Measurements from ENCODE around the gene CDK5RAP2. TPM values are rescaled to one million over a fixed set of nuclear protein-coding genes. Genes with fewer than 3 reads are reported as not detected.
"Not testable (repeated sequence)": the region's sequence is repeated elsewhere in the genome, so short reads cannot be mapped to it uniquely, and the experiment has no call there.

The CDK5RAP2 gene
- polyA plus RNA-seq, 1 donor (not counting 4 experiments of a cell fraction or from before 2014, with no cell fraction given): 22.4 TPM

DNA sequence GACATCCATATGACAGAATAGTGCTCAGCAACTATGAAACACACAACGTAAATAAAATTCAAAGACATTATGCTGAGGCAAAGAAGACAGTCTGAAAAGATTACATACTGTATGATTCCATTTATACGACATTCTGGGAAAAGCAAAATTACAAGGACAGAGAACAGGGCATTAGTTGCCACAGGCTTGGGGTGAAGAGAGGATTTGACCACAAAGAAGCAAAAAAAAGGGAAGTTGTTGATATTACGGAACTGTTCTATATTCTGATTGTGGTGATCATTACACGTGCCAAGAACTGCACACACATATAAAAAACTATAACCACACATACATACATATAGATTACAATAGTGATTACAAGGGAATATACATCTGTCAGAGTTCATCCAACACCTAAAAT is 24.1 kb downstream of the CDK5RAP2 start:
- peaks cover 16% of the 10 kb centered on the region for H3K79me2 ChIP-seq (ENCODE audit: control insufficient read depth, insufficient read depth, low read length)
- H3K27ac ChIP-seq (ENCODE audit: control insufficient read depth, insufficient read depth, low read length): no peak overlapping the region
- no peak for DNase-seq (ENCODE audit: low read depth, low spot score)
- H2AFZ ChIP-seq (ENCODE audit: control insufficient read depth, low read length): no peak overlapping the region
- dilution Hi-C loops (cut with MboI; ENCODE audit: extremely low pct_ligation_motif_present, low sequenced_read_pairs): no loop called here
- H3K27me3 ChIP-seq (ENCODE audit: control insufficient read depth, extremely low read depth, insufficient read depth, low read length): no peaks in the 10 kb centered on the region
- no peaks in the 10 kb centered on the region for H4K20me1 ChIP-seq (ENCODE audit: control insufficient read depth, extremely low read depth, insufficient read depth, low read length)
- H3K36me3 ChIP-seq (ENCODE audit: control insufficient read depth in 2 of 2, extremely low read depth in 1 of 2, insufficient read depth in 2 of 2, low read length in 2 of 2): peaks cover 0 to 16% of the 10 kb centered on the region in 2 experiments
- no peaks in the 10 kb centered on the region for H3K9me1 ChIP-seq (ENCODE audit: control insufficient read depth, extremely low read depth, insufficient read depth, low read length)
- no peaks in the 10 kb centered on the region for H3K4me1 ChIP-seq (ENCODE audit: control insufficient read depth, extremely low read depth, insufficient read depth, low read length)
- no peaks in the 10 kb centered on the region for H3K9me3 ChIP-seq (ENCODE audit: control insufficient read depth, low read depth, low read length)
- H3K9ac ChIP-seq (ENCODE audit: control insufficient read depth, extremely low read depth, insufficient read depth, low read length): no peak overlapping the region
- no peak for FAIRE-seq
- no peak overlapping the region for H3K4me3 ChIP-seq (ENCODE audit: control insufficient read depth in 2 of 3, extremely low read depth in 1 of 3, insufficient read depth in 2 of 3, low read depth in 1 of 3, low read length in 3 of 3)
- TF ChIP-seq EZH2 (IDR thresholded peaks at IDR 0.05; ENCODE audit: low read length): no peak
- TF ChIP-seq, protein P1, sequence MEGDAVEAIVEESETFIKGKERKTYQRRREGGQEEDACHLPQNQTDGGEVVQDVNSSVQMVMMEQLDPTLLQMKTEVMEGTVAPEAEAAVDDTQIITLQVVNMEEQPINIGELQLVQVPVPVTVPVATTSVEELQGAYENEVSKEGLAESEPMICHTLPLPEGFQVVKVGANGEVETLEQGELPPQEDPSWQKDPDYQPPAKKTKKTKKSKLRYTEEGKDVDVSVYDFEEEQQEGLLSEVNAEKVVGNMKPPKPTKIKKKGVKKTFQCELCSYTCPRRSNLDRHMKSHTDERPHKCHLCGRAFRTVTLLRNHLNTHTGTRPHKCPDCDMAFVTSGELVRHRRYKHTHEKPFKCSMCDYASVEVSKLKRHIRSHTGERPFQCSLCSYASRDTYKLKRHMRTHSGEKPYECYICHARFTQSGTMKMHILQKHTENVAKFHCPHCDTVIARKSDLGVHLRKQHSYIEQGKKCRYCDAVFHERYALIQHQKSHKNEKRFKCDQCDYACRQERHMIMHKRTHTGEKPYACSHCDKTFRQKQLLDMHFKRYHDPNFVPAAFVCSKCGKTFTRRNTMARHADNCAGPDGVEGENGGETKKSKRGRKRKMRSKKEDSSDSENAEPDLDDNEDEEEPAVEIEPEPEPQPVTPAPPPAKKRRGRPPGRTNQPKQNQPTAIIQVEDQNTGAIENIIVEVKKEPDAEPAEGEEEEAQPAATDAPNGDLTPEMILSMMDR (optimal IDR thresholded peaks at IDR 0.05 in 1 of 3, IDR thresholded peaks at IDR 0.05 in 1 of 3, conservative IDR thresholded peaks at IDR 0.05 in 1 of 3; ENCODE audit: extremely low read depth in 1 of 3, insufficient read depth in 2 of 3, low read length in 3 of 3): no peak
- no peak overlapping the region for H3K4me2 ChIP-seq (ENCODE audit: control insufficient read depth, extremely low read depth, insufficient read depth, low read depth, low read length)

DNA sequence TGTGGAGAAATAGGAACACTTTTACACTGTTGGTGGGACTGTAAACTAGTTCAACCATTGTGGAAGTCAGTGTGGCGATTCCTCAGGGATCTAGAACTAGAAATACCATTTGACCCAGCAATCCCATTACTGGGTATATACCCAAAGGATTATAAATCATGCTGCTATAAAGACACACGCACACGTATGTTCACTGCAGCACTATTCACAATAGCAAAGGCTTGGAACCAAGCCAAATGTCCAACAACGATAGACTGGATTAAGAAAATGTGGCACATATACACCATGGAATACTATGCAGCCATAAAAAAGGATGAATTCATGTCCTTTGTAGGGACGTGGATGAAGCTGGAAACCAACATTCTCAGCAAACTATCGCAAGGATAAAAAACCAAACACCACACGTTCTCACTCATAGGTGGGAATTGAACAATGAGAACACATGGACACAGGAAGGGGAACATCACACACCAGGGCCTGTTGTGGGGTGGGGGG is 27.7 kb downstream of the CDK5RAP2 start:
- H3K9ac ChIP-seq (ENCODE audit: control insufficient read depth, extremely low read depth, insufficient read depth, low read length); DNase-seq (ENCODE audit: low read depth, low spot score); H3K4me1 ChIP-seq (ENCODE audit: control insufficient read depth, extremely low read depth, insufficient read depth, low read length); FAIRE-seq; H3K4me3 ChIP-seq (ENCODE audit: control insufficient read depth in 2 of 3, extremely low read depth in 1 of 3, insufficient read depth in 2 of 3, low read depth in 1 of 3, low read length in 3 of 3); H3K27ac ChIP-seq (ENCODE audit: control insufficient read depth, insufficient read depth, low read length); dilution Hi-C loops (cut with MboI; ENCODE audit: extremely low pct_ligation_motif_present, low sequenced_read_pairs); H3K9me3 ChIP-seq (ENCODE audit: control insufficient read depth, low read depth, low read length); H3K4me2 ChIP-seq (ENCODE audit: control insufficient read depth, extremely low read depth, insufficient read depth, low read depth, low read length); H3K79me2 ChIP-seq (ENCODE audit: control insufficient read depth, insufficient read depth, low read length); H4K20me1 ChIP-seq (ENCODE audit: control insufficient read depth, extremely low read depth, insufficient read depth, low read length); H3K9me1 ChIP-seq (ENCODE audit: control insufficient read depth, extremely low read depth, insufficient read depth, low read length); H2AFZ ChIP-seq (ENCODE audit: control insufficient read depth, low read length); H3K27me3 ChIP-seq (ENCODE audit: control insufficient read depth, extremely low read depth, insufficient read depth, low read length): not testable (repeated sequence)
- peaks cover 7 to 10% of the 10 kb centered on the region in 2 experiments for H3K36me3 ChIP-seq (ENCODE audit: control insufficient read depth in 2 of 2, extremely low read depth in 1 of 2, insufficient read depth in 2 of 2, low read length in 2 of 2)
